AG04450 (cell line): ENCODE data around the gene CACHD1. TPM values are rescaled to one million over a fixed set of nuclear protein-coding genes. Genes with fewer than 3 reads are reported as not detected.

ENCODE experiments used
- CTCF ChIA-PET: fragments of 300-600, 350-600 bp; formaldehyde crosslinking; extraction: SDS; loops from one replicate; lab custom pipeline; 2022; ENCODE audit warnings: antibody characterized with exemption, inconsistent platforms; lab: Charles Lee
- POLR2A ChIA-PET: fragments of 350-600 bp; formaldehyde crosslinking; extraction: SDS; loops from one replicate; lab custom pipeline; 2021; ENCODE audit warnings: antibody characterized with exemption, inconsistent platforms; lab: Yijun Ruan, JAX
- DNase-seq: peaks from one replicate; pipeline ENCODE4 v3.0.0-alpha.2; 2011; ENCODE audit warnings: low read depth, low spot score
- H3K27ac ChIP-seq: one replicate; pipeline ENCODE4 v1.5.1; 2012; ENCODE audit warnings: low read depth, low read length, control low read depth
- H3K27me3 ChIP-seq: one replicate; pipeline ENCODE4 v1.6.0; 2012; ENCODE audit warnings: low read length; ENCODE audit not compliant: control insufficient read depth, insufficient read depth
- H3K4me3 ChIP-seq: 2 replicates; pipeline ENCODE4 v1.5.1; 2011; ENCODE audit warnings: mild to moderate bottlenecking, low read depth, low read length, control low read depth
- H3K9me3 ChIP-seq: 2 replicates; pipeline ENCODE4 v1.5.1; 2012; ENCODE audit warnings: low read length; ENCODE audit not compliant: control insufficient read depth, insufficient read depth
- CTCF ChIP-seq: IDR thresholded peaks from 2 replicates; pipeline ENCODE4 v1.5.1; 2011; ENCODE audit warnings: low read depth, low read length, control low read depth, inconsistent platforms
- polyA plus RNA-seq: library from polyadenylated mRNA; depleted of rRNA; stranded (reverse); fragments of >200 nt; gene quantifications from 2 replicates; pipeline ENCODE4 v1.2.3, GENCODE V29; 2011

The CACHD1 gene
- polyA plus RNA-seq, 1 experiment, result 3.5 TPM

GRCh38 chr1:64692911-64693310 is 223.0 kb downstream of the CACHD1 start:
- no peak for DNase-seq
- POLR2A ChIA-PET, result no interaction called here
- CTCF ChIA-PET, result interaction anchor here (0.8 to 7.2 kb wide), 3 partner anchors 17 to 995 kb away, joined by 3 to 42 read pairs (median 3); no protein-coding TSS in a partner anchor
- no peak for TF ChIP-seq CTCF
- H3K27me3 ChIP-seq, result no peaks in the 10 kb centered on the region
- H3K4me3 ChIP-seq, result no peak overlapping the region
- no peaks in the 10 kb centered on the region for H3K9me3 ChIP-seq
- no peak overlapping the region for H3K27ac ChIP-seq

DNA sequence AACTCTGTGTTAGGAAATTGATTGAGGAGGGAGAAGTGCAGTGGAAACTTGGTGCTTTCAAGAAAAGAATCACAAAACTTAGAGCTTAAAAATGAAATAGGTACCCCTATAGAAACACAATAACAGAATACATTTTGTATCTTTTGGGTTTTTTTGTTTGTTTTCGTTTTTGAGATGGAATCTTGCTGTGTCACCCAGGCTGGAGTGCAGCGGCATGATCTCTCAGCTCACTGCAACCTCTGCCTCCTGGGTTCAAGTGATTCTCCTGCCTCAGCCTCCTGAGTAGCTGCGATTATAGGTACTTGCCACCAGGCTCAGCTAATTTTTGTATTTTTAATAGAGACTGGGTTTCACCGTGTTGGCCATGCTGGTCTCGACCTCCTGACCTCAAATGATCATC is 223.5 kb downstream of the CACHD1 start:
- CTCF ChIA-PET, result interaction anchor here (0.8 to 7.2 kb wide), 3 partner anchors 17 to 995 kb away, joined by 3 to 42 read pairs (median 3); no protein-coding TSS in a partner anchor
- Histone ChIP-seq H3K27ac (no peak overlapping the region), H3K9me3 (no peaks in the 10 kb centered on the region), H3K27me3 (no peaks in the 10 kb centered on the region), H3K4me3 (no peak overlapping the region)
- no peak for DNase-seq
- no peak for TF ChIP-seq CTCF
- POLR2A ChIA-PET, result no interaction called here

- Histone ChIP-seq H3K27ac (no peak overlapping the region), H3K4me3 (no peak overlapping the region), H3K9me3 (no peaks in the 10 kb centered on the region), H3K27me3 (no peaks in the 10 kb centered on the region)
- no peak for DNase-seq
- ChIA-PET POLR2A (no interaction called here), CTCF (interaction anchor here (0.9 to 2.6 kb wide), 2 partner anchors 21 to 428 kb away, joined by 3 to 14 read pairs; no protein-coding TSS in a partner anchor)
- no peak for TF ChIP-seq CTCF
These were observed 226.9 kb downstream of the CACHD1 start for GRCh38 chr1:64696879-64697278.

DNA sequence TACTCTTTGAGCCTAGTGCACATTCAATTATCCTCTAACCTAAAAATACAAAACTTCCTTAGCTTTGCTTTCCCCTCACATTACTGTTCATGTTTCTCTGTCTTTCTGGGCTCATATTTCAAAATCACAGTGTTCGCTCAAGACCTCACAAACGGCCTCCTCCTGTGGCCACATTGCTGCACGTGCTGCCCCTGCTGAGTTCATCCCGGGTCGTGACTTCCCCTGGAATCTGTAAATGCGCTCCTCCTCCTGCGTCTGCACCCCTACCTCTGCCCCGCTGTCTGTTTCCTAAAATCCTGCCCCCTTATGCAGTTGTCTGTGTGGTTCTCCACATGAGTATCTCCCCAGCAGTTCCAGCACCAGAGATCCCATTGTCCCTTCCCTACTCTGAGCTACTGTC is 229.4 kb downstream of the CACHD1 start:
- no peak for DNase-seq
- no peak overlapping the region for H3K4me3 ChIP-seq
- H3K9me3 ChIP-seq, result no peaks in the 10 kb centered on the region
- ChIA-PET CTCF (no interaction called here), POLR2A (no interaction called here)
- TF ChIP-seq CTCF, result no peak
- no peaks in the 10 kb centered on the region for H3K27me3 ChIP-seq
- no peak overlapping the region for H3K27ac ChIP-seq

DNA sequence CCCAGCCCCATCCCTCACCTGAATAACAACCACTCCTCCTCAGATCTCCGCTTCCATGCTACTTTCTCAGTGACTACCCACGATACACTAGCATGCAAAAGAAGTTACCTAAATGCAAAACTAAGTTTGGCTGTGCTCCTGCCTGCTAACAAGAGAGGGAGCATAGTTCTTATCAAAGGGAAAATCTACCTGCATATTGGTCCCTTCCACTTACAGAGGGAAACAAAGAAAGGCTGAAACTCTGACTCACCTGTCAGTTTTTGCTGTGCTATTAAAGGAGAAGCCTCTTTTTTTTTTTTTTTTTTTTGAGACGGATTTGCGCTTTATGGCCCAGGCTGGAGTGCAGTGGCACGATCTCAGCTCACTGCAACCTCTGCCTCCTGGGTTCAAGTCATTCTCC is 231.1 kb downstream of the CACHD1 start:
- H3K27me3 ChIP-seq, result no peaks in the 10 kb centered on the region
- no peak overlapping the region for H3K4me3 ChIP-seq
- H3K27ac ChIP-seq, result no peak overlapping the region
- no peaks in the 10 kb centered on the region for H3K9me3 ChIP-seq
- POLR2A ChIA-PET, result no interaction called here
- TF ChIP-seq CTCF, result no peak
- CTCF ChIA-PET, result no interaction called here
- DNase-seq, result no peak
